HEK293T (cell line): Measurements from ENCODE around the gene SPPL3.

Experiments
- CTCF ChIA-PET: fragments of 350-600 bp; formaldehyde crosslinking; extraction: SDS; loops from one replicate; lab custom pipeline; 2021; ENCODE audit warnings: antibody characterized with exemption, inconsistent platforms; lab: Yijun Ruan, JAX
- POLR2A ChIA-PET: fragments of 350-600 bp; formaldehyde crosslinking; extraction: SDS; loops from one replicate; lab custom pipeline; 2020; ENCODE audit warnings: antibody characterized with exemption, inconsistent platforms; lab: Yijun Ruan, JAX
- DNase-seq: peaks from one replicate; pipeline ENCODE4 v3.0.0; 2012; ENCODE audit warnings: mixed read lengths; ENCODE audit errors: extremely low spot score
- ARNT ChIP-seq: fragments of 450-650 bp; IDR thresholded peaks from 2 replicates; pipeline ENCODE4 v1.6.1; 2017; ENCODE audit warnings: mild to moderate bottlenecking
- BHLHE40 ChIP-seq: fragments of 450-650 bp; IDR thresholded peaks from 2 replicates; pipeline ENCODE4 v1.6.1; 2016; ENCODE audit warnings: mild to moderate bottlenecking, moderate library complexity, borderline replicate concordance
- CTBP1 ChIP-seq: fragments of 450-650 bp; IDR thresholded peaks from 2 replicates; pipeline ENCODE4 v1.6.1; 2016; ENCODE audit warnings: borderline replicate concordance
- ELF4 ChIP-seq: fragments of 450-650 bp; IDR thresholded peaks from 2 replicates; pipeline ENCODE4 v1.6.1; 2017; ENCODE audit warnings: antibody characterized with exemption
- FOXA1 ChIP-seq: fragments of 450-650 bp; IDR thresholded peaks from 2 replicates; pipeline ENCODE4 v1.6.1; 2016; ENCODE audit warnings: mild to moderate bottlenecking
- FOXK2 ChIP-seq: fragments of 450-650 bp; IDR thresholded peaks from 2 replicates; pipeline ENCODE4 v1.6.1; 2016; ENCODE audit warnings: mild to moderate bottlenecking
- FOXM1 ChIP-seq: fragments of 450-650 bp; IDR thresholded peaks from 2 replicates; pipeline ENCODE4 v1.6.1; 2017; ENCODE audit warnings: mild to moderate bottlenecking, borderline replicate concordance
- HDGF ChIP-seq: fragments of 450-650 bp; IDR thresholded peaks from 2 replicates; pipeline ENCODE4 v1.6.1; 2017; ENCODE audit warnings: antibody characterized with exemption, borderline replicate concordance
- L3MBTL2 ChIP-seq: fragments of 450-650 bp; conservative IDR thresholded peaks from 2 replicates; pipeline ENCODE4 v1.6.1; 2016; ENCODE audit warnings: mild to moderate bottlenecking
- LEF1 ChIP-seq: fragments of 450-650 bp; IDR thresholded peaks from 2 replicates; pipeline ENCODE4 v1.6.1; 2017; ENCODE audit warnings: mild to moderate bottlenecking, borderline replicate concordance
- NFRKB ChIP-seq: fragments of 450-650 bp; IDR thresholded peaks from 2 replicates; pipeline ENCODE4 v1.6.1; 2016; ENCODE audit warnings: mild to moderate bottlenecking, moderate library complexity
- SP1 ChIP-seq: fragments of 450-650 bp; IDR thresholded peaks from 2 replicates; pipeline ENCODE4 v1.6.1; 2017
- SUZ12 ChIP-seq: fragments of 450-650 bp; IDR thresholded peaks from 2 replicates; pipeline ENCODE4 v1.6.1; 2016; ENCODE audit warnings: mild to moderate bottlenecking
- TARDBP ChIP-seq: fragments of 450-650 bp; IDR thresholded peaks from 2 replicates; pipeline ENCODE4 v1.6.1; 2016
- ZNF384 ChIP-seq: fragments of 450-650 bp; IDR thresholded peaks from 2 replicates; pipeline ENCODE4 v1.6.1; 2016
- TF ChIP-seq, protein P1 (sequence below): fragments of 450-650 bp; IDR thresholded peaks from 2 replicates; pipeline ENCODE4 v1.6.1; 2016

SPPL3 gene

DNA sequence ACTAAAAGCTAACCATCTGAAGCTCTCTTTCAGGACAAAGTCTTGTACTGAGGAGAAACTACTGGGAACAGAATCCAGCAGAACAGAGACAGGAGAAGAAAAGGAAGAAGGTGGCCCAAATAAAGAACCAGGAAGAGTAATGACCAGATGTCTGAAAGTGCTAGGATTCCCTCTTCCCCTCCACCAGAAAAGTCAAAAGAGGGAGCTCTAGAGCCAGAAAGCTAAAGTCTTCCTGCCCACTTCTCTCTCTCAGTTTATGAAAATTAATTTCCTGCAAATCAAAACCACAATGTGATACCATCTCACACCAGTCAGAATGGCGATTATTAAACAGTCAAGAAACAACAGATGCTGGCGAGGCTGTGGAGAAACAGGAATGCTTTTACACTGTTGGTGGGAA, 47.2 kb downstream of the SPPL3 start:
- no peak for DNase-seq
- CTCF ChIA-PET: interaction anchor here (0.5 to 1.2 kb wide), 7 partner anchors 10 to 47 kb away, joined by 3 to 5 read pairs (median 4); partner anchors contain the start of gene SPPL3
- POLR2A ChIA-PET: no interaction called here
- no peak for TF ChIP-seq ELF4
- TF ChIP-seq FOXA1: no peak
- TF ChIP-seq SP1: no peak
- no peak for TF ChIP-seq ZNF384
- TF ChIP-seq BHLHE40: no peak
- TF ChIP-seq FOXM1: no peak
- no peak for TF ChIP-seq CTBP1
- TF ChIP-seq LEF1: no peak
- TF ChIP-seq HDGF: no peak
- no peak for TF ChIP-seq L3MBTL2
- no peak for TF ChIP-seq NFRKB
- TF ChIP-seq SUZ12: no peak
- TF ChIP-seq, protein P1, sequence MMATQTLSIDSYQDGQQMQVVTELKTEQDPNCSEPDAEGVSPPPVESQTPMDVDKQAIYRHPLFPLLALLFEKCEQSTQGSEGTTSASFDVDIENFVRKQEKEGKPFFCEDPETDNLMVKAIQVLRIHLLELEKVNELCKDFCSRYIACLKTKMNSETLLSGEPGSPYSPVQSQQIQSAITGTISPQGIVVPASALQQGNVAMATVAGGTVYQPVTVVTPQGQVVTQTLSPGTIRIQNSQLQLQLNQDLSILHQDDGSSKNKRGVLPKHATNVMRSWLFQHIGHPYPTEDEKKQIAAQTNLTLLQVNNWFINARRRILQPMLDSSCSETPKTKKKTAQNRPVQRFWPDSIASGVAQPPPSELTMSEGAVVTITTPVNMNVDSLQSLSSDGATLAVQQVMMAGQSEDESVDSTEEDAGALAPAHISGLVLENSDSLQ: no peak
- no peak for TF ChIP-seq FOXK2

- CTCF ChIA-PET: interaction anchor here (1.2 kb wide), 2 partner anchors 14 to 21 kb away, joined by 3 to 5 read pairs; no protein-coding TSS in a partner anchor
- POLR2A ChIA-PET: no interaction called here
- no peak for DNase-seq
- TF ChIP-seq FOXK2 (no peak), FOXM1 (no peak), NFRKB (no peak), LEF1 (no peak), ARNT (no peak), ELF4 (no peak), SP1 (no peak), BHLHE40 (no peak), SUZ12 (no peak), L3MBTL2 (no peak), HDGF (no peak), TARDBP (no peak), CTBP1 (no peak), FOXA1 (no peak), ZNF384 (no peak)
- TF ChIP-seq, protein P1: no peak
Observed at GRCh38 chr12:120855823-120856588, 48.2 kb downstream of the SPPL3 start.

- no peak for DNase-seq
- CTCF ChIA-PET: no interaction called here
- POLR2A ChIA-PET: no interaction called here
- no peak for TF ChIP-seq ELF4
- TF ChIP-seq SUZ12: no peak
- TF ChIP-seq LEF1: no peak
- TF ChIP-seq FOXM1: no peak
- TF ChIP-seq ZNF384: no peak
- TF ChIP-seq TARDBP: no peak
- TF ChIP-seq NFRKB: no peak
- no peak for TF ChIP-seq BHLHE40
- TF ChIP-seq L3MBTL2: no peak
- TF ChIP-seq, protein P1: no peak
- no peak for TF ChIP-seq ARNT
- TF ChIP-seq FOXK2: no peak
- TF ChIP-seq SP1: no peak
- TF ChIP-seq HDGF: no peak
Observed at GRCh38 chr12:120854804-120855203, 49.4 kb downstream of the SPPL3 start.

DNA sequence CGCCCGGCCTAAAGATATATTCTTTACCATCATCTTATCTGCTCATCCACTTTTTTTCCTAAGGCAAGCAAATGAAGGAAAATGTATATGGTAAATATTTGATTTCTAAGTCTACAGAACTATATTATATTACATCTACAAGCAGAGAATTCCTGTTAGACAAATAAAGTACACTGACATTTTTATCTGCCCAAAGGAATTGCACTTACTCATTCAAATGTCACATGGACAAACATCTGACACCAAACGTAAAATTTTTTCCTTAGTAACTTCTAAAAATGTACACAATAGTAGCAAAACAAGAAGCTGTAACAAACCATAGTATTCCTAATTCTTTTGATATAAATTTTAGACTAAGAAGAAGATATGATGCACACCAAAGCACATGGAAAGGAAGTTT, 51.0 kb downstream of the SPPL3 start:
- ChIA-PET POLR2A (no interaction called here), CTCF (interaction anchor here (0.6 kb wide), 1 partner anchor 11 kb away, joined by 8 read pairs; no protein-coding TSS in a partner anchor)
- no peak for DNase-seq
- TF ChIP-seq, protein P1: no peak
- TF ChIP-seq HDGF (no peak), FOXM1 (no peak), ELF4 (no peak), CTBP1 (no peak), TARDBP (no peak), LEF1 (no peak), L3MBTL2 (no peak), FOXA1 (no peak), NFRKB (no peak), SUZ12 (no peak), ARNT (no peak)

DNA sequence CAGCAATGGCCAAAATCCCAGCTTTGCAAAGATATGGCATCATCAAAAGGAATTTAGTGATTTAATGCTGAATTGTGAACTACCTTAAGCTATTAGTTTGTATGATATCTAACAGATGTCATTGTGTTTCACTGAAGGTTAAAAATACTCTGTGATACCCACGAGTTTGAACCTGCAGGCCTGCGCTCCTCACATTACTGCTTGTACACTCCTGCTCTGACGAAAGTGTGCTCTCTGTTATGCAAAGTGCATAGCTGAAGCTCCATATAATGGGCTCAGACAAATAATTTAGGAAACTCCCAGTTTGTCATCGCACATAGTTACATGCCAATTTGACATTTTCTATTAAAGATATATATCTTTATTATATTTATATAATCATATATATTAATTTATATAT, 52.2 kb downstream of the SPPL3 start:
- POLR2A ChIA-PET: no interaction called here
- DNase-seq: no peak
- CTCF ChIA-PET: no interaction called here

More for the DNA sequence above, 52.2 kb downstream of the SPPL3 start:
- no peak for TF ChIP-seq FOXK2
- TF ChIP-seq TARDBP: no peak
- TF ChIP-seq SUZ12: no peak
- no peak for TF ChIP-seq ELF4
- no peak for TF ChIP-seq CTBP1
- TF ChIP-seq, protein P1: no peak
- no peak for TF ChIP-seq FOXA1
- TF ChIP-seq ZNF384: no peak
- TF ChIP-seq LEF1: no peak
- TF ChIP-seq BHLHE40: no peak
- TF ChIP-seq L3MBTL2: no peak
- no peak for TF ChIP-seq HDGF
- no peak for TF ChIP-seq SP1
- no peak for TF ChIP-seq FOXM1
- TF ChIP-seq ARNT: no peak
